DOHH2 (cell line): ENCODE data around the gene HMX1.

ENCODE experiments used
- H3F3A ChIP-seq: fragments of 200-600 bp; sonication (generic), shearing (Covaris generic); 2 replicates; pipeline ENCODE4 v1.6.0; 2016; ENCODE audit warnings: antibody characterized with exemption, mild to moderate bottlenecking; ENCODE audit not compliant: control insufficient read depth, insufficient read depth
- H3K27ac ChIP-seq: fragments of 200-600 bp; sonication (generic); 2 replicates; pipeline ENCODE4 v1.5.1; 2014; ENCODE audit warnings: low read depth, mild to moderate bottlenecking, low read length, moderate library complexity
- H3K27me3 ChIP-seq: fragments of 200-600 bp; sonication (generic); 2 replicates; pipeline ENCODE4 v1.6.1; 2014; ENCODE audit warnings: mild to moderate bottlenecking, low read length, mixed read lengths; ENCODE audit not compliant: control insufficient read depth
- H3K36me3 ChIP-seq: fragments of 200-600 bp; sonication (generic); 2 replicates; pipeline ENCODE4 v1.6.1; 2014; ENCODE audit warnings: mild to moderate bottlenecking, low read length, moderate library complexity, mixed read lengths; ENCODE audit not compliant: control insufficient read depth
- H3K4me1 ChIP-seq: fragments of 200-600 bp; sonication (generic); 2 replicates; pipeline ENCODE4 v1.6.1; 2014; ENCODE audit warnings: mild to moderate bottlenecking, low read length, mixed read lengths; ENCODE audit not compliant: control insufficient read depth
- H3K4me2 ChIP-seq: fragments of 200-600 bp; sonication (generic); 2 replicates; pipeline ENCODE4 v1.6.0; 2014; ENCODE audit warnings: mild to moderate bottlenecking, low read length, moderate library complexity
- H3K4me3 ChIP-seq: fragments of 200-600 bp; sonication (generic); 2 replicates; pipeline ENCODE4 v1.5.1; 2014; ENCODE audit warnings: mild to moderate bottlenecking, low read length, mixed read lengths
- H3K79me2 ChIP-seq: fragments of 200-600 bp; sonication (generic); 2 replicates; pipeline ENCODE4 v1.6.1; 2014; ENCODE audit warnings: mild to moderate bottlenecking, low read length, mixed read lengths; ENCODE audit not compliant: control insufficient read depth
- H3K9me2 ChIP-seq: fragments of 200-600 bp; sonication (generic); replicated peaks from 2 replicates; pipeline ENCODE4 v1.6.1; 2014; ENCODE audit warnings: mild to moderate bottlenecking, low read length, mixed read lengths; ENCODE audit not compliant: control insufficient read depth
- H3K9me3 ChIP-seq: fragments of 200-600 bp; sonication (generic); 2 replicates; pipeline ENCODE4 v1.6.1; 2014; ENCODE audit warnings: antibody characterized with exemption, low read length, mixed read lengths; ENCODE audit not compliant: control insufficient read depth, insufficient read depth
- H4K20me1 ChIP-seq: fragments of 200-600 bp; sonication (generic); 2 replicates; pipeline ENCODE4 v1.6.0; 2014; ENCODE audit warnings: low read depth, mild to moderate bottlenecking, antibody characterized with exemption, low read length, moderate library complexity; ENCODE audit not compliant: control insufficient read depth, insufficient read depth
- CTCF ChIP-seq: fragments of 200-600 bp; sonication (generic); IDR thresholded peaks from one replicate; pipeline ENCODE4 v1.5.1; 2014; ENCODE audit warnings: antibody characterized with exemption, mild to moderate bottlenecking, low read depth, low read length; ENCODE audit not compliant: poor library complexity, severe bottlenecking
- EZH2phosphoT487 ChIP-seq: fragments of 200-600 bp; sonication (generic); IDR thresholded peaks from 2 replicates; pipeline ENCODE4 v1.6.1; 2017; ENCODE audit warnings: borderline replicate concordance, mild to moderate bottlenecking, antibody characterized with exemption, low read length, moderate library complexity, mixed read lengths

The HMX1 gene

GRCh38 chr4:8843597-8843996 lies 28.0 kb downstream of the HMX1 start:
- Histone ChIP-seq H3K9me2 (no peaks in the 10 kb centered on the region), H3K79me2 (no peaks in the 10 kb centered on the region), H3F3A (no peaks in the 10 kb centered on the region), H3K27ac (no peak overlapping the region), H3K36me3 (no peaks in the 10 kb centered on the region), H3K4me2 (no peak overlapping the region), H3K9me3 (peaks cover 5% of the 10 kb centered on the region; the same call in 1 of the 2 replicates), H3K27me3 (no peaks in the 10 kb centered on the region), H3K4me3 (no peak overlapping the region), H3K4me1 (no peaks in the 10 kb centered on the region), H4K20me1 (no peaks in the 10 kb centered on the region)
- TF ChIP-seq EZH2phosphoT487 (no peak), CTCF (no peak)

- Histone ChIP-seq H3F3A (no peaks in the 10 kb centered on the region), H3K79me2 (no peaks in the 10 kb centered on the region), H3K4me3 (no peak overlapping the region), H4K20me1 (no peaks in the 10 kb centered on the region), H3K9me2 (no peaks in the 10 kb centered on the region), H3K27me3 (no peaks in the 10 kb centered on the region), H3K4me1 (no peaks in the 10 kb centered on the region), H3K36me3 (no peaks in the 10 kb centered on the region), H3K4me2 (no peak overlapping the region), H3K27ac (no peak overlapping the region), H3K9me3 (peaks cover 5% of the 10 kb centered on the region; the same call in 1 of the 2 replicates)
- no peak for TF ChIP-seq EZH2phosphoT487
- no peak for TF ChIP-seq CTCF
Observed at GRCh38 chr4:8842614-8843013, 29.0 kb downstream of the HMX1 start.

- no peaks in the 10 kb centered on the region for H3F3A ChIP-seq
- no peaks in the 10 kb centered on the region for H3K4me1 ChIP-seq
- H4K20me1 ChIP-seq: no peaks in the 10 kb centered on the region
- no peak overlapping the region for H3K4me2 ChIP-seq
- TF ChIP-seq CTCF (no peak), EZH2phosphoT487 (no peak)
- H3K79me2 ChIP-seq: no peaks in the 10 kb centered on the region
- H3K36me3 ChIP-seq: no peaks in the 10 kb centered on the region
- H3K9me3 ChIP-seq: peaks cover 5% of the 10 kb centered on the region; the same call in 1 of the 2 replicates
- no peaks in the 10 kb centered on the region for H3K27me3 ChIP-seq
- no peaks in the 10 kb centered on the region for H3K9me2 ChIP-seq
- no peak overlapping the region for H3K27ac ChIP-seq
- H3K4me3 ChIP-seq: no peak overlapping the region
Observed at GRCh38 chr4:8841678-8842268, 29.9 kb downstream of the HMX1 start.
